Ishikawa (cell line): ENCODE measurements around the gene CDX1.

ENCODE experiments used
- CEBPB ChIP-seq: IDR thresholded peaks from 2 replicates; pipeline ENCODE4 v1.6.1; 2012
- CREB1 ChIP-seq: IDR thresholded peaks from 2 replicates; pipeline ENCODE4 v1.6.1; 2012; ENCODE audit warnings: low read depth
- EGR1 ChIP-seq: IDR thresholded peaks from 2 replicates; pipeline ENCODE4 v1.6.1; 2012
- EP300 ChIP-seq: IDR thresholded peaks from 2 replicates; pipeline ENCODE4 v1.6.1; 2012; ENCODE audit warnings: borderline replicate concordance
- FOXM1 ChIP-seq: IDR thresholded peaks from 2 replicates; pipeline ENCODE4 v1.6.1; 2012; ENCODE audit warnings: low read depth, borderline replicate concordance
- NFIC ChIP-seq: IDR thresholded peaks from 2 replicates; pipeline ENCODE4 v1.6.1; 2012
- RAD21 ChIP-seq: IDR thresholded peaks from 2 replicates; pipeline ENCODE4 v1.6.1; 2012; ENCODE audit warnings: low read depth
- REST ChIP-seq: IDR thresholded peaks from 2 replicates; pipeline ENCODE4 v1.6.1; 2012; ENCODE audit warnings: low read depth, mild to moderate bottlenecking
- TAF1 ChIP-seq: IDR thresholded peaks from 2 replicates; pipeline ENCODE4 v1.6.1; 2012; ENCODE audit warnings: low read depth, mild to moderate bottlenecking
- TCF12 ChIP-seq: IDR thresholded peaks from 2 replicates; pipeline ENCODE4 v1.6.1; 2012; ENCODE audit warnings: low read depth
- TEAD4 ChIP-seq: IDR thresholded peaks from 2 replicates; pipeline ENCODE4 v1.6.1; 2012
- USF1 ChIP-seq: IDR thresholded peaks from 2 replicates; pipeline ENCODE4 v1.6.1; 2012
- YY1 ChIP-seq: IDR thresholded peaks from 2 replicates; pipeline ENCODE4 v1.6.1; 2012; ENCODE audit warnings: low read depth
- ZBTB7A ChIP-seq: IDR thresholded peaks from 2 replicates; pipeline ENCODE4 v1.6.1; 2012; ENCODE audit warnings: low read depth
- TF ChIP-seq, protein P1 (sequence below): IDR thresholded peaks from 2 replicates; pipeline ENCODE4 v1.6.1; 2012

Gene CDX1

DNA sequence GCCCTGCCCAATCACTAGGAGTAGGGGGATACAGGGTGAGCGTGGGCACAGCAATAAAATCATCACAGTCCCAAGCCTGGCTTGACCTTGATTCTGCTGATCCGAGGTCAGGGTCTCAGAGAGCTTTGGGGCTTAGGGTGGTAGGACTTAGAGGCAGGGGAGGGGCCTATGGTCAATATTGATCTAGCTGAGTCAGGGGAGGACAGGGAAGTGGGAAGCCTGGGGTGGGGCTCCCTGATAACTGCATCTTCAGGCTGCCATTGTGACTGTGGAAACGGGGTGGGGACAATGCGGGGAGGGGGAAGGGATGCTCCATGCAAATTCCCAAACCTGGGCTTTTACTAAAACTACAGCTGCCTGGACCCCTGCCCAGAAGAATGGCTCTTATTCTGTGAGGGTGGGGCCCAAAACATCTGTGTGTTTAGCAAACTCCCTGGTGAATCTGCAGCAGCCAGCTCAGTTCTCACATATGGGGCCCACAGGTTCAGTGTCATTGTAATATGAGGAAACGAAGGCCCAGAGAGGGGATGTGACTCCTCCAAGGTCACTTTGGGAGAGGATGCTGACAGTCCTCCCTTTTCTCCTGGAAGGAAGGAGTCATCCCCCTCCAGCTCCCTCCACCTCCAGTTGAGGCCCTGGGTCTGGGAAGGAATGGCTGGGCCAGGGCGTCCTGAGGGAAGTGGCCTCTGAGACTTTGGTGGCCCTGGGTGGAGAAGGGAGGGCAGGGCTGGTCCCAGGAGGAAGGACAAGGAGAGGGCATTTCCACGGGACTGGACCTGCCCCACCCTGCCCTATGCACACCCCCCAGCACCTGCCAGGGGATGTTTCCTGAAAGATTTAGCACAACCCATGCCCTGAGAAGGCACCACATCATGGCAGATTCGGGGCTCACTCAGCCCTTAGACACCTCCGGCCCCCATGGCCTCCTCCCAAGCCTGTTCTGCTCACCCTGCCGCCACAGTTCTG is 49.7 kb downstream of the CDX1 start:
- TF ChIP-seq YY1 (no peak), CEBPB (no peak), TAF1 (no peak), CREB1 (no peak), REST (no peak), USF1 (no peak), RAD21 (no peak), EP300 (no peak), TEAD4 (no peak), TCF12 (no peak), ZBTB7A (no peak), EGR1 (no peak), NFIC (no peak), FOXM1 (no peak)
- TF ChIP-seq, protein P1, sequence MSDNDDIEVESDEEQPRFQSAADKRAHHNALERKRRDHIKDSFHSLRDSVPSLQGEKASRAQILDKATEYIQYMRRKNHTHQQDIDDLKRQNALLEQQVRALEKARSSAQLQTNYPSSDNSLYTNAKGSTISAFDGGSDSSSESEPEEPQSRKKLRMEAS, result no peak

DNA sequence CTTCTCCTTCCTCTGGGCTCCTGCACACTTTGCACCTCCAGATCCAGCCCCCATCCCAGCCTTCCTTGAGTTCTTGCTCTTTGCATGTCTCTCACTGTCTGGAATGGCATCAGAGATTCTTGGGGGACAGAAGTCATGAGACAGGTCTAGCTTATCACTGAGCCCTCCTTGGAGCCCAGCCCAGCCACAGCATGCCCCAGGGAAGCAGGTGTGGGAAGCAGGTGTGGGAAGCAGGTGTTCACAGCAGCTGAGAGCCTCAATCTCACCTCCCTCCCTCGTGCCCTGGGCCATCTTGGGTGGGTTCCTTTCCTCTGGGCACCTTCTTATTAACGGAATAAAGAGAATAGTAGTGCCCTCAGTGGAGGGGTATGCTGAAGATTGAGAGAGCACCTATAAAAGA is 50.5 kb downstream of the CDX1 start:
- TF ChIP-seq NFIC, result no peak
- no peak for TF ChIP-seq FOXM1

DNA sequence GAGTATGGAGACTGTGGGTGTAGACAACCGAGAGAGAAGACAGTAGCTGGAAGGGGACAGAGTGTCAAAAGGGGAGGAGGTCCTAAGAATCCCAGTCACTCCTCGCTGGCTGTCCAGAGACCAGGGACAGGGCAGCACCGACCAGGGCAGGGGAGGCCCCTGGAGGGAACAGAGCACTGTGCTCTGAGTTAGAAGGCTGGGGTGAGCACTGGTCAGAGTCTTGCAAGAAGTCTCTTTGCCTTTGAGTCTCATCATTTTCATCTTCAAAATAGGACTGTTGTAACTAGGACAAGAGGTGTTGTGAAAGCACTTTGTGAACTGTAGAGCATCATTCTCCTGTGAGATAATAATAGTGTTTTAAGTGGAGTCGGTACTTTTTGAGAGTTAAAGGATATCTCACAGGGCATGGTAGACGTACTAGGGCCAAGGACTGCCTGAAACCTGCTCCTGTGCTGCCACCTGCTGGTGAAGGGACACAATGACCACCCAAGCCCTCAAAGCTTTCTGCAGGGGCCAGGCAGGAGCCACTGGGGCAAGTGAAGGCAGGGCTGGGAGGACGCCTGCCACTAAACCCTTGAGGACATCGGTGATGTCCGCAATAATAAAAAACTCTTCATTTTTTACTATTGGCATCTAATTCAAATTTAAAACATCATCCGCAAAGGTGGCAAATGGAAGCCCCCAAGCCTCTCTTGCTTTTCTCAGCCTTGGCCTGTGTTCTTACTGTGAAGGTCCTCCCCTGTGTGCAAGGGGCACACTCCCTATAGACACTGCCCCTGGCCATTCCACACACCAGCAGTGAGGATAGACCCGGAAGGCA is 51.5 kb downstream of the CDX1 start:
- TF ChIP-seq CREB1 (no peak), RAD21 (peak; percentile 95), CEBPB (no peak)

- TF ChIP-seq, protein P1, result no peak
- TF ChIP-seq NFIC, result no peak
- TF ChIP-seq YY1, result no peak
- no peak for TF ChIP-seq TCF12
- no peak for TF ChIP-seq EGR1
- TF ChIP-seq TEAD4, result no peak
- no peak for TF ChIP-seq TAF1
- no peak for TF ChIP-seq EP300
These were observed 52.1 kb downstream of the CDX1 start for GRCh38 chr5:150218693-150219035.

GRCh38 chr5:150219142-150219541 is 52.6 kb downstream of the CDX1 start:
- TF ChIP-seq EP300, result no peak
- peak; percentile 92 for TF ChIP-seq USF1
- TF ChIP-seq, protein P1, result 0 out of 2 replicates have a peak, but pooled peaks have one; percentile 12

DNA sequence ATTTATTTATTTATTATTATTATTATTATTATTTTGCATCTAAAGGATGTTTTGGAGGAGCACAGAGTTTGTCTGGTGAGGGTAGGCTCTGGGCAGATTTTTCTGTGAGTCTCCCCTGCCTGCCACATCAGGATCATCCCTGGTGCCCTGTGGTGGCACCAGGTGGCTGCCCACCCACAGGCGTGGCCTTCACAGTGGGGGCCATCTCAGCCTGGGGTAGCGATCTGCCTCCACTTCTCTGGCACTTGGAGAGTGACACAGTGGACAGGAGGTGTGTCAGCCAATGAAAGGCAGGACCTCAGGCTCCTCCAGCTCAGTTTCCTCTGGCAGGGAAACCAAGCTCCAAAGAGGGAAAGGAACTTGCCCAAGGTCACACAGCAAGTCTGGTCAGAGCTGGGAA is 53.3 kb downstream of the CDX1 start:
- no peak for TF ChIP-seq RAD21
- TF ChIP-seq YY1, result no peak
- no peak for TF ChIP-seq ZBTB7A
- no peak for TF ChIP-seq REST
